Trophoblast cell (in vitro differentiated cells and primary cell): ENCODE measurements around the gene VASP.
A peak's percentile ranks its signal among the peaks of the same experiment; 100 is the strongest.

ENCODE experiments used
- DNase-seq, 2 donors: peaks; one replicate each; pipeline ENCODE4 v3.0.0-alpha.2; 2016
- H2AFZ ChIP-seq: 2 replicates; pipeline ENCODE4 v1.6.1; 2013; ENCODE audit warnings: low read length, moderate library complexity, mild to moderate bottlenecking; ENCODE audit not compliant: insufficient read depth, poor library complexity
- H2AK5ac ChIP-seq: 2 replicates; pipeline ENCODE4 v1.6.1; 2013; ENCODE audit warnings: mild to moderate bottlenecking, low read length
- H2BK120ac ChIP-seq: 2 replicates; pipeline ENCODE4 v1.6.1; 2013; ENCODE audit warnings: low read length, mild to moderate bottlenecking, moderate library complexity; ENCODE audit not compliant: insufficient read depth, poor library complexity
- H2BK12ac ChIP-seq: 2 replicates; pipeline ENCODE4 v1.6.1; 2013; ENCODE audit warnings: mild to moderate bottlenecking, low read length, moderate library complexity
- H2BK5ac ChIP-seq: 2 replicates; pipeline ENCODE4 v1.6.1; 2013; ENCODE audit warnings: low read length, low read depth, moderate library complexity, mild to moderate bottlenecking; ENCODE audit not compliant: poor library complexity
- H3K14ac ChIP-seq: 2 replicates; pipeline ENCODE4 v1.6.1; 2013; ENCODE audit warnings: mild to moderate bottlenecking, low read length
- H3K18ac ChIP-seq: 2 replicates; pipeline ENCODE4 v1.6.1; 2013; ENCODE audit warnings: mild to moderate bottlenecking, low read length
- H3K23ac ChIP-seq: 2 replicates; pipeline ENCODE4 v1.6.1; 2013; ENCODE audit warnings: low read length
- H3K27ac ChIP-seq: 2 replicates; pipeline ENCODE4 v1.5.1; 2013; ENCODE audit warnings: low read depth, mild to moderate bottlenecking, inconsistent platforms, low read length, moderate library complexity
- H3K27me3 ChIP-seq: 2 replicates; pipeline ENCODE4 v1.6.1; 2013; ENCODE audit warnings: inconsistent platforms, mild to moderate bottlenecking, low read length, moderate library complexity; ENCODE audit not compliant: insufficient read depth
- H3K36me3 ChIP-seq, 2 experiments: 1 replicate in 1 of 2; 2 replicates in 1 of 2; pipeline ENCODE4 v1.6.1; 2013; ENCODE audit warnings: low read length in 2 of 2, mild to moderate bottlenecking in 2 of 2, moderate library complexity in 1 of 2; ENCODE audit not compliant: insufficient read depth in 2 of 2, control insufficient read depth in 1 of 2
- H3K4ac ChIP-seq: 2 replicates; pipeline ENCODE4 v1.6.1; 2013; ENCODE audit warnings: low read depth, mild to moderate bottlenecking, low read length, moderate library complexity
- H3K4me1 ChIP-seq, 2 experiments: 1 replicate in 1 of 2; 2 replicates in 1 of 2; pipeline ENCODE4 v1.6.1; 2013; ENCODE audit warnings: low read length in 2 of 2, mild to moderate bottlenecking in 2 of 2, moderate library complexity in 1 of 2; ENCODE audit not compliant: insufficient read depth in 2 of 2, control insufficient read depth in 1 of 2
- H3K4me2 ChIP-seq: 2 replicates; pipeline ENCODE4 v1.6.1; 2013; ENCODE audit warnings: inconsistent platforms, mild to moderate bottlenecking, low read length, moderate library complexity
- H3K4me3 ChIP-seq: 2 replicates; pipeline ENCODE4 v1.5.1; 2013; ENCODE audit warnings: mild to moderate bottlenecking, low read depth, low read length, inconsistent platforms
- H3K79me1 ChIP-seq: one replicate; pipeline ENCODE4 v1.6.1; 2013; ENCODE audit warnings: low read length
- H3K79me2 ChIP-seq: 2 replicates; pipeline ENCODE4 v1.6.1; 2013; ENCODE audit warnings: low read length, mild to moderate bottlenecking; ENCODE audit not compliant: control insufficient read depth, insufficient read depth, poor library complexity
- H3K9ac ChIP-seq: 2 replicates; pipeline ENCODE4 v1.6.1; 2013; ENCODE audit warnings: mild to moderate bottlenecking, low read length
- H3K9me3 ChIP-seq: 2 replicates; pipeline ENCODE4 v1.6.1; 2013; ENCODE audit warnings: low read depth, mild to moderate bottlenecking, control low read depth, inconsistent platforms, low read length; ENCODE audit not compliant: insufficient read depth
- H4K12ac ChIP-seq: 2 replicates; pipeline ENCODE4 v1.6.1; 2013; ENCODE audit warnings: low read depth, mild to moderate bottlenecking, low read length, moderate library complexity
- H4K8ac ChIP-seq: 2 replicates; pipeline ENCODE4 v1.6.1; 2013; ENCODE audit warnings: low read depth, mild to moderate bottlenecking, low read length, moderate library complexity
- H4K91ac ChIP-seq: one replicate; pipeline ENCODE4 v1.6.1; 2013; ENCODE audit warnings: low read depth, mild to moderate bottlenecking, low read length, moderate library complexity
- WGBS: extraction: QIAGEN DNeasy Blood & Tissue Kit; methylation state at CpG from one replicate; pipeline ENCODE4 v1.1.7; 2013; ENCODE audit warnings: missing lambda C conversion rate; ENCODE audit not compliant: insufficient read length, insufficient coverage; ENCODE audit errors: extremely low coverage; 5-methylcytosine and 5-hydroxymethylcytosine counted together

Gene VASP

GRCh38 chr19:45514376-45515051, 7.2 kb downstream of the VASP start:
- Histone ChIP-seq H3K23ac (no peak overlapping the region), H3K79me1 (peaks cover 2% of the 10 kb centered on the region), H3K9me3 (no peaks in the 10 kb centered on the region), H3K36me3 (peaks cover 51 to 57% of the 10 kb centered on the region in 2 experiments), H3K4me1 (peaks cover 2 to 11% of the 10 kb centered on the region in 2 experiments), H3K18ac (no peak overlapping the region), H2AFZ (no peak overlapping the region), H4K8ac (no peak overlapping the region), H3K4me3 (no peak overlapping the region), H2BK5ac (no peak overlapping the region), H3K9ac (no peak overlapping the region), H4K12ac (no peak overlapping the region), H2BK12ac (no peak overlapping the region), H2BK120ac (no peak overlapping the region), H4K91ac (no peak overlapping the region), H3K27ac (no peak overlapping the region), H3K4ac (peak overlapping the region; percentile 2), H3K27me3 (no peaks in the 10 kb centered on the region), H3K79me2 (peaks cover 35% of the 10 kb centered on the region), H3K4me2 (no peak overlapping the region), H3K14ac (no peak overlapping the region), H2AK5ac (no peak overlapping the region)
- WGBS: no CpG with 5 or more reads among the region's 13 CpGs
- DNase-seq: peak; percentile 55 to 70

- Histone ChIP-seq H4K91ac (no peak overlapping the region), H3K4me3 (no peak overlapping the region), H2BK120ac (no peak overlapping the region), H3K23ac (no peak overlapping the region), H3K27me3 (no peaks in the 10 kb centered on the region), H3K14ac (no peak overlapping the region), H3K79me2 (peaks cover 30% of the 10 kb centered on the region), H3K4me2 (no peak overlapping the region), H3K79me1 (no peaks in the 10 kb centered on the region), H3K4me1 (peaks cover 0 to 11% of the 10 kb centered on the region in 2 experiments), H2BK12ac (no peak overlapping the region), H2AK5ac (no peak overlapping the region), H3K27ac (no peak overlapping the region), H2AFZ (no peak overlapping the region), H3K36me3 (peaks cover 53 to 59% of the 10 kb centered on the region in 2 experiments), H3K9ac (no peak overlapping the region), H3K18ac (no peak overlapping the region), H2BK5ac (no peak overlapping the region), H3K4ac (no peak overlapping the region), H4K8ac (no peak overlapping the region), H3K9me3 (no peaks in the 10 kb centered on the region), H4K12ac (no peak overlapping the region)
- no CpG with 5 or more reads among the region's 10 CpGs for WGBS
- peak in 1 of 2 donors; percentile 41 for DNase-seq
Observed at GRCh38 chr19:45515081-45515624, 7.9 kb downstream of the VASP start.

DNA sequence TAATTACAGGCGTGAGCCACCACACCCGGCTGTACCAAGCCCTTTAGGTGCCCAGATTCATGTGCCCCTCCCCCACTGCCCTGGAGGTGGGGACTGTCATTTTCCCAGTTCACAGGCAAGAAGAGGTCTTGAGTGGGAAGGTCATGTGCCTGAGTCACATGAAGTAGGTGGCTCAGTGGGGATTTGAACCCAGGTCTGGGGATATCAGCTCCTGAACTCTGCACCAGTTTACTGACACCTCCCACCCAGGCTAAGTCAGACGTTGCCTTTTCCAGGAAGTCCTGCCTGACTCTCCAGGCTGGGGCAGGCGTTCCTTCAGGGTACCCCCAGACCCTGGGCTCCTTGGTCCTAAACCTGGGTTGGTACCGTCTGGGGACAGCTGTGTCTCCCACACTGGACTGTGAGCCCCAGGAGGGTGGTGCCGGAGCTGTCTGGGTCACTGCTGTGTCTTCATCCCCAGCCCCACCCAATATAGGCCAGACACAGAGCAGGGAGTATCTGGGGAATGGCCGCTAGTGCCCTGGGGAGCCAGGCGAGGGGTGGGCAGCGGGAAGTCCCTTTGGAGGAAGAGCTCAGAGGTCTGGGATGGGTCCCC, 8.6 kb downstream of the VASP start:
- Histone ChIP-seq H3K27ac (no peak overlapping the region), H2AFZ (no peak overlapping the region), H3K79me2 (peaks cover 25% of the 10 kb centered on the region), H4K91ac (no peak overlapping the region), H3K4me3 (no peak overlapping the region), H3K9ac (no peak overlapping the region), H3K36me3 (peaks cover 55 to 65% of the 10 kb centered on the region in 2 experiments), H3K4me1 (peaks cover 2 to 16% of the 10 kb centered on the region in 2 experiments), H3K9me3 (no peaks in the 10 kb centered on the region), H3K23ac (no peak overlapping the region), H2AK5ac (no peak overlapping the region), H3K18ac (peak overlapping the region; percentile 4), H3K27me3 (no peaks in the 10 kb centered on the region), H3K4me2 (no peak overlapping the region), H2BK120ac (no peak overlapping the region), H3K4ac (no peak overlapping the region), H4K8ac (no peak overlapping the region), H3K14ac (no peak overlapping the region), H4K12ac (no peak overlapping the region), H3K79me1 (no peaks in the 10 kb centered on the region), H2BK12ac (no peak overlapping the region), H2BK5ac (no peak overlapping the region)
- peak in 1 of 2 donors; percentile 44 for DNase-seq
- WGBS: no CpG with 5 or more reads among the region's 9 CpGs

DNA sequence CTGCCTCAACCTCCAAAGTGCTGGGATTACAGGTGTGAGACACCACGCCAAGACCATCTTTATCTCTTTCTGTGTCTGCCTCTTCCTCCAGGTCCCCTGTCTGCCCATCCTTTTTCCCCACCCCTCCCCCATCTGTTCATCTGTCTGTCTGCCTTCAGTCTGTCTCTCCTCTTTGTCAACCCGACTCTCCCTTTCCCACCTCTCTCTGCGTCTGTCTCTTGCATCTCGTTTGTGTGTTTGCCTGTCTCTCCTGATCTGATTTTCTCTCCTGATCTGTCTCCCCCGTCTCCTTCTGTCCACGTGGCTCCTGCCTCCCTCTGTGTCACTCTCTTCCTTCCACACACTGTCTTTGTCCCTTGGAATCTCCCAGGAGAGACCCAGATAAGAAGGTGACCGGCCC, 10.0 kb downstream of the VASP start:
- no peak overlapping the region for H3K9ac ChIP-seq
- H2AFZ ChIP-seq: no peak overlapping the region
- WGBS: no CpG with 5 or more reads among the region's 7 CpGs
- no peak overlapping the region for H2AK5ac ChIP-seq
- H2BK12ac ChIP-seq: no peak overlapping the region
- no peak overlapping the region for H4K8ac ChIP-seq
- H3K4me2 ChIP-seq: no peak overlapping the region
- H3K27me3 ChIP-seq: no peaks in the 10 kb centered on the region
- no peak overlapping the region for H4K12ac ChIP-seq
- no peak overlapping the region for H3K14ac ChIP-seq
- H3K27ac ChIP-seq: no peak overlapping the region
- H3K23ac ChIP-seq: no peak overlapping the region
- peaks cover 3 to 20% of the 10 kb centered on the region in 2 experiments for H3K4me1 ChIP-seq
- H2BK5ac ChIP-seq: no peak overlapping the region
- H4K91ac ChIP-seq: no peak overlapping the region
- H3K79me2 ChIP-seq: peaks cover 18% of the 10 kb centered on the region
- H3K9me3 ChIP-seq: no peaks in the 10 kb centered on the region
- no peak overlapping the region for H3K18ac ChIP-seq
- no peak overlapping the region for H3K4me3 ChIP-seq
- H3K4ac ChIP-seq: no peak overlapping the region
- peaks cover 65 to 74% of the 10 kb centered on the region in 2 experiments for H3K36me3 ChIP-seq
- no peaks in the 10 kb centered on the region for H3K79me1 ChIP-seq
- H2BK120ac ChIP-seq: no peak overlapping the region
- DNase-seq: no peak
